GM12878 (cell line): Measurements from ENCODE around the gene SSBP4. TPM values are rescaled to one million over a fixed set of nuclear protein-coding genes. Genes with fewer than 3 reads are reported as not detected.
A peak's percentile ranks its signal among the peaks of the same experiment; 100 is the strongest.

Source experiments
- ATF3 ChIP-seq: IDR thresholded peaks from 2 replicates; pipeline ENCODE4 v1.6.1; 2011; ENCODE audit warnings: low read depth, mild to moderate bottlenecking, low read length, moderate library complexity, borderline replicate concordance; ENCODE audit errors: extremely low read depth
- ATF7 ChIP-seq: fragments of 450-650 bp; IDR thresholded peaks from 2 replicates; pipeline ENCODE4 v1.6.1; 2016; ENCODE audit warnings: low read depth, mild to moderate bottlenecking
- BCL11A ChIP-seq: IDR thresholded peaks from 2 replicates; pipeline ENCODE4 v1.6.1; 2011; ENCODE audit warnings: low read depth, low read length
- CEBPB ChIP-seq, 2 experiments: fragments of 150-350 bp in 1 of 2; IDR thresholded peaks; 2 replicates each; pipeline ENCODE4 v1.6.1; 2012 to 2014; ENCODE audit warnings: low read depth in 2 of 2, low read length in 2 of 2, borderline replicate concordance in 1 of 2, inconsistent platforms in 1 of 2
- CTCF ChIP-seq, 3 experiments: IDR thresholded peaks in 2 of 3; conservative IDR thresholded peaks in 1 of 3; 2 replicates each; pipeline ENCODE4 v1.5.1; 2011; ENCODE audit warnings: low read depth in 3 of 3, low read length in 3 of 3, mild to moderate bottlenecking in 3 of 3, control low read depth in 2 of 3, moderate library complexity in 2 of 3, inconsistent platforms in 1 of 3, mixed read lengths in 1 of 3; ENCODE audit not compliant: control insufficient read depth in 2 of 3, insufficient read depth in 1 of 3; ENCODE audit errors: extremely low read depth in 1 of 3
- ESRRA ChIP-seq: IDR thresholded peaks from 2 replicates; pipeline ENCODE4 v1.6.1; 2012; ENCODE audit warnings: mild to moderate bottlenecking, low read length, improper control_type of control experiment
- IRF3 ChIP-seq: fragments of 450-650 bp; IDR thresholded peaks from 2 replicates; pipeline ENCODE4 v1.6.1; 2014; ENCODE audit warnings: mild to moderate bottlenecking
- NFIC ChIP-seq: IDR thresholded peaks from 2 replicates; pipeline ENCODE4 v1.6.1; 2012; ENCODE audit warnings: low read depth, mild to moderate bottlenecking, inconsistent platforms, low read length, moderate library complexity
- NFXL1 ChIP-seq: fragments of 450-650 bp; IDR thresholded peaks from 2 replicates; pipeline ENCODE4 v1.6.1; 2017; ENCODE audit warnings: antibody characterized with exemption, mild to moderate bottlenecking, borderline replicate concordance
- PBX3 ChIP-seq: IDR thresholded peaks from 2 replicates; pipeline ENCODE4 v1.6.1; 2011; ENCODE audit warnings: mild to moderate bottlenecking, low read depth, low read length, moderate library complexity; ENCODE audit not compliant: insufficient replicate concordance
- PRDM15 ChIP-seq: fragments of 450-650 bp; formaldehyde crosslinking; IDR thresholded peaks from 2 replicates; pipeline ENCODE4 v1.4.0; 2020; ENCODE audit warnings: mild to moderate bottlenecking, moderate library complexity
- SMAD5 ChIP-seq: IDR thresholded peaks from 2 replicates; pipeline ENCODE4 v1.6.1; 2016; ENCODE audit warnings: antibody characterized with exemption, low read depth
- STAT3 ChIP-seq: IDR thresholded peaks from 2 replicates; pipeline ENCODE4 v1.6.1; 2011; ENCODE audit warnings: low read depth, low read length, improper control_type of control experiment
- SUPT20H ChIP-seq: IDR thresholded peaks from 2 replicates; pipeline ENCODE4 v1.6.1; 2011; ENCODE audit warnings: low read depth, mild to moderate bottlenecking, low read length, moderate library complexity, borderline replicate concordance; ENCODE audit not compliant: control insufficient read depth
- USF1 ChIP-seq: IDR thresholded peaks from 2 replicates; pipeline ENCODE4 v1.6.1; 2011; ENCODE audit warnings: borderline replicate concordance, low read depth, mild to moderate bottlenecking, moderate library complexity, mixed read lengths, low read length; ENCODE audit not compliant: insufficient read depth; ENCODE audit errors: extremely low read length
- ZBTB33 ChIP-seq: fragments of 450-650 bp; IDR thresholded peaks from 2 replicates; pipeline ENCODE4 v1.6.1; 2017; ENCODE audit warnings: mild to moderate bottlenecking
- polyA plus RNA-seq, 11 experiments: library from polyadenylated mRNA; depleted of rRNA in 4 of 11; unstranded in 6 of 11; stranded (reverse) in 5 of 11; fragments of >200 nt; fragmentation: Nextera tagmentation in 4 of 11; fragmentation: Illumina TruSeq in 1 of 11; extraction: Ambion mirVana in 4 of 11; extraction: Trizol in 1 of 11; gene quantifications; 1 replicate in 1 of 11; 2 replicates in 10 of 11; pipeline versions ENCODE4 v1.2.1 to v1.2.3, GENCODE V29; 2011 to 2016; ENCODE audit warnings: inconsistent platforms in 2 of 11, missing spikeins in 2 of 11, low read depth in 1 of 11
- total RNA-seq, 4 experiments: library from RNA; depleted of rRNA in 3 of 4; stranded (reverse); fragments of >200 nt in 3 of 4; fragmentation: Illumina TruSeq in 1 of 4; extraction: Trizol in 1 of 4; gene quantifications; 2 replicates each; pipeline versions ENCODE4 v1.2.1 to v1.2.3, GENCODE V29; 2013 to 2021

Gene SSBP4
- total and polyA plus RNA-seq, 10 of the 15 experiments (the other 5 are each of a cell fraction or from before 2014, with no cell fraction given) = 0.37 to 150 (median 38.9) TPM

- TF ChIP-seq PRDM15 (0 out of 2 replicates have a peak, but pooled peaks have one; percentile 44), ESRRA (no peak), CTCF (IDR thresholded peaks at IDR 0.05 in 2 of 3, conservative IDR thresholded peaks at IDR 0.05 in 1 of 3; ENCODE audit: control insufficient read depth in 2 of 3, extremely low read depth in 1 of 3, insufficient read depth in 1 of 3, low read depth in 3 of 3, low read length in 3 of 3) (no peak), ATF7 (peak; percentile 65), ATF3 (peak; percentile 79; the same call in 1 of the 2 replicates), ZBTB33 (no peak), STAT3 (0 out of 2 replicates have a peak, but pooled peaks have one; percentile 42), NFXL1 (no peak), PBX3 (no peak), USF1 (peak; percentile 90), IRF3 (no peak), NFIC (no peak; the same call in 1 of the 2 replicates), CEBPB (IDR thresholded peaks at IDR 0.05; ENCODE audit: borderline replicate concordance in 1 of 2, low read depth in 2 of 2, low read length in 2 of 2) (no peak), SMAD5 (no peak), SUPT20H (no peak), BCL11A (peak; percentile 39; the same call in 1 of the 2 replicates)
These were observed 45.1 kb upstream of the SSBP4 start (continued) for GRCh38 chr19:18373892-18374629.
